ENCODE measurements around the gene NEU1. TPM values are rescaled to one million over a fixed set of nuclear protein-coding genes. Genes with fewer than 3 reads are reported as not detected.
"Not testable (repeated sequence)": the region's sequence is repeated elsewhere in the genome, so short reads cannot be mapped to it uniquely, and the experiment has no call there.

NEU1 gene
- total RNA-seq, 1 experiment from 2014 or later: 15.1 TPM

- TF ChIP-seq, protein P1, sequence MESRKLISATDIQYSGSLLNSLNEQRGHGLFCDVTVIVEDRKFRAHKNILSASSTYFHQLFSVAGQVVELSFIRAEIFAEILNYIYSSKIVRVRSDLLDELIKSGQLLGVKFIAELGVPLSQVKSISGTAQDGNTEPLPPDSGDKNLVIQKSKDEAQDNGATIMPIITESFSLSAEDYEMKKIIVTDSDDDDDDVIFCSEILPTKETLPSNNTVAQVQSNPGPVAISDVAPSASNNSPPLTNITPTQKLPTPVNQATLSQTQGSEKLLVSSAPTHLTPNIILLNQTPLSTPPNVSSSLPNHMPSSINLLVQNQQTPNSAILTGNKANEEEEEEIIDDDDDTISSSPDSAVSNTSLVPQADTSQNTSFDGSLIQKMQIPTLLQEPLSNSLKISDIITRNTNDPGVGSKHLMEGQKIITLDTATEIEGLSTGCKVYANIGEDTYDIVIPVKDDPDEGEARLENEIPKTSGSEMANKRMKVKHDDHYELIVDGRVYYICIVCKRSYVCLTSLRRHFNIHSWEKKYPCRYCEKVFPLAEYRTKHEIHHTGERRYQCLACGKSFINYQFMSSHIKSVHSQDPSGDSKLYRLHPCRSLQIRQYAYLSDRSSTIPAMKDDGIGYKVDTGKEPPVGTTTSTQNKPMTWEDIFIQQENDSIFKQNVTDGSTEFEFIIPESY (IDR thresholded peaks at IDR 0.05; ENCODE audit: extremely low read depth, insufficient replicate concordance, low read length): no peak
- no peak for TF ChIP-seq YY1 (IDR thresholded peaks at IDR 0.05; ENCODE audit: extremely low read depth, insufficient replicate concordance, low read depth, low read length)
- no peak for TF ChIP-seq ELF1 (IDR thresholded peaks at IDR 0.05; ENCODE audit: borderline replicate concordance, low read depth)
- TF ChIP-seq POLR2AphosphoS5 (IDR thresholded peaks at IDR 0.05; ENCODE audit: low read depth, low read length): no peak
- TF ChIP-seq CEBPB (IDR thresholded peaks at IDR 0.05; ENCODE audit: low read depth): no peak
Measured at GRCh38 chr6:31842053-31842452, 20.6 kb downstream of the NEU1 start (continued).

- H2AFZ ChIP-seq (ENCODE audit: low read depth, low read length, poor library complexity, severe bottlenecking); H3K27me3 ChIP-seq (ENCODE audit: insufficient read depth, low read length); H3K9me3 ChIP-seq (ENCODE audit: control insufficient read depth in 1 of 2, insufficient read depth in 1 of 2, low read depth in 1 of 2, low read length in 2 of 2); RAD21 ChIA-PET (ENCODE audit: low non-redundant PET in 1 of 2, low total read pairs in 2 of 2, uncharacterized antibody in 2 of 2, unreplicated experiment in 2 of 2); BruUV-seq (replicated peaks); H3K9ac ChIP-seq (ENCODE audit: low read length); H3K9me2 ChIP-seq (ENCODE audit: insufficient read depth); H3K4me3 ChIP-seq (replicated peaks in 1 of 2; ENCODE audit: low read depth in 1 of 2, low read length in 2 of 2); ATAC-seq; DNase-seq (ENCODE audit: low read depth, low spot score); H3K27ac ChIP-seq (ENCODE audit: low read depth, low read length); H3K4me2 ChIP-seq (ENCODE audit: low read length); CTCF ChIA-PET: not testable (repeated sequence)
- Histone ChIP-seq H3K36me3 (ENCODE audit: control insufficient read depth in 1 of 2, insufficient read depth in 2 of 2, low read length in 2 of 2) (peaks cover 24 to 50% of the 10 kb centered on the region in 2 experiments; a peak in 3 of 4 replicates), H3K4me1 (ENCODE audit: control insufficient read depth in 1 of 2, insufficient read depth in 2 of 2, low read length in 2 of 2) (peaks cover 11 to 28% of the 10 kb centered on the region in 2 experiments; a peak in 3 of 4 replicates), H4K20me1 (ENCODE audit: insufficient read depth) (peaks cover 31% of the 10 kb centered on the region), H3K79me2 (ENCODE audit: insufficient read depth, low read length) (peaks cover 49% of the 10 kb centered on the region)
- POLR2A ChIA-PET: interaction anchor here (1.1 to 2.9 kb wide), 6 partner anchors 12 to 104 kb away, joined by 3 to 11 read pairs (median 5); partner anchors contain the start of genes HSPA1B, LSM2 and NEU1
- intact Hi-C loops (cut with micrococcal nuclease): loop anchor here (10.0 kb wide), 1 partner anchor 295 kb away; the partner anchor contains the start of genes ATP6V1G2, DDX39B and NFKBIL1
Measured at GRCh38 chr6:31839779-31840126, 22.9 kb downstream of the NEU1 start.

All from HCT116 (cell line).